ENCODE measurements around the gene GLYR1.

Gene GLYR1

GRCh38 chr16:4850211-4850610 is 3.1 kb upstream of the GLYR1 start:
- no peak for TF ChIP-seq SIN3A (IDR thresholded peaks at IDR 0.05; ENCODE audit: borderline replicate concordance, insufficient read depth, low read length)
- TF ChIP-seq FOXP2 (optimal IDR thresholded peaks at IDR 0.05; ENCODE audit: borderline replicate concordance, extremely low read depth, extremely low read length, insufficient read depth) = no peak
- no peak for TF ChIP-seq REST (IDR thresholded peaks at IDR 0.05; ENCODE audit: insufficient read depth in 1 of 2, low read depth in 2 of 2, low read length in 2 of 2)
- no peak for TF ChIP-seq POLR2AphosphoS5 (IDR thresholded peaks at IDR 0.05; ENCODE audit: low read depth, low read length)
- no peak for TF ChIP-seq TAF1 (IDR thresholded peaks at IDR 0.05; ENCODE audit: borderline replicate concordance, insufficient read depth, low read length)

- TF ChIP-seq TAF1 (IDR thresholded peaks at IDR 0.05; ENCODE audit: borderline replicate concordance, insufficient read depth, low read length) = no peak
- no peak for TF ChIP-seq POLR2AphosphoS5 (IDR thresholded peaks at IDR 0.05; ENCODE audit: low read depth, low read length)
- no peak for TF ChIP-seq FOXP2 (optimal IDR thresholded peaks at IDR 0.05; ENCODE audit: borderline replicate concordance, extremely low read depth, extremely low read length, insufficient read depth)
- no peak for TF ChIP-seq REST (IDR thresholded peaks at IDR 0.05; ENCODE audit: insufficient read depth in 1 of 2, low read depth in 2 of 2, low read length in 2 of 2)
- TF ChIP-seq SIN3A (IDR thresholded peaks at IDR 0.05; ENCODE audit: borderline replicate concordance, insufficient read depth, low read length) = no peak; the same call in 1 of the 2 replicates
Measured at GRCh38 chr16:4847774-4848587, 893 bp upstream of the GLYR1 start.

DNA sequence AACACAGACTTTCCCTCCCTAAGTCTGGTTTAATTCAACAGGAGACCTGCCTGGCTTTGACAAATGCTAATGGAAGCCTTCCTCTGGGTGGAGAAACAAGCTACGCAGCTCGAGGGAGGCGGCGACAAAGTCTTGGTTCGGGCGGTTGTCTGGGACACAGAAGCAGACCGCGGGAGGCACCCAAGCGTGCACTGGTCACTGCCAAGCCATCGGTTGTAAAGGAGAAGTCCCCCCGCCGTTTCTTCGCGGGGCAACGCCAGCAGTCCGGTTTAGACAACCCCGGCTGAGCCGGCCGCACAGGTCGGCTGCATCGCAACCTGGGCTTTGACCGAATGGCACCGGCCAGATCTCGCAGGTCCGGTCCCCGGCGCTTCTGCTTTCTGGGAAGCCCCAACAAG is 586 bp downstream of the GLYR1 start:
- no peak for TF ChIP-seq TAF1 (IDR thresholded peaks at IDR 0.05; ENCODE audit: borderline replicate concordance, insufficient read depth, low read length)
- TF ChIP-seq SIN3A (IDR thresholded peaks at IDR 0.05; ENCODE audit: borderline replicate concordance, insufficient read depth, low read length) = peak; percentile 50; the same call in 1 of the 2 replicates

- no peak for TF ChIP-seq TAF1 (IDR thresholded peaks at IDR 0.05; ENCODE audit: borderline replicate concordance, insufficient read depth, low read length)
- TF ChIP-seq REST (IDR thresholded peaks at IDR 0.05; ENCODE audit: insufficient read depth in 1 of 2, low read depth in 2 of 2, low read length in 2 of 2) = no peak
- TF ChIP-seq SIN3A (IDR thresholded peaks at IDR 0.05; ENCODE audit: borderline replicate concordance, insufficient read depth, low read length) = no peak
Measured at GRCh38 chr16:4840984-4841383, 6.1 kb downstream of the GLYR1 start.

- TF ChIP-seq FOXP2 (optimal IDR thresholded peaks at IDR 0.05; ENCODE audit: borderline replicate concordance, extremely low read depth, extremely low read length, insufficient read depth) (no peak), POLR2AphosphoS5 (IDR thresholded peaks at IDR 0.05; ENCODE audit: low read depth, low read length) (no peak), TAF1 (IDR thresholded peaks at IDR 0.05; ENCODE audit: borderline replicate concordance, insufficient read depth, low read length) (no peak), SIN3A (IDR thresholded peaks at IDR 0.05; ENCODE audit: borderline replicate concordance, insufficient read depth, low read length) (no peak), REST (IDR thresholded peaks at IDR 0.05; ENCODE audit: insufficient read depth in 1 of 2, low read depth in 2 of 2, low read length in 2 of 2) (no peak)
Measured at GRCh38 chr16:4839942-4840341, 7.1 kb downstream of the GLYR1 start.
